CD4-positive, alpha-beta T cell (primary cell): ENCODE results near the gene COL16A1. TPM values are rescaled to one million over a fixed set of nuclear protein-coding genes. Genes with fewer than 3 reads are reported as not detected.

Experiments
- ATAC-seq: fragments of 200-7000 bp; cut with Tn5 transposase; one replicate; pipeline ENCODE4 v1.10.0; 2022; ENCODE audit warnings: mild to moderate bottlenecking; ENCODE audit not compliant: poor library complexity
- CTCF ChIA-PET: fragments of 350-600 bp; sonication (Branson Sonifier 250); formaldehyde crosslinking; loops from one replicate; lab custom pipeline; 2021; ENCODE audit warnings: antibody characterized with exemption, inconsistent platforms; lab: Charles Lee
- POLR2A ChIA-PET: fragments of 350-600 bp; sonication (Branson Sonifier 250); formaldehyde crosslinking; loops from one replicate; lab custom pipeline; 2021; ENCODE audit warnings: antibody characterized with exemption, inconsistent platforms; lab: Charles Lee
- DNase-seq, 14 experiments: peaks; one replicate each; pipeline ENCODE4 v3.0.0-alpha.2; 2013 to 2020; ENCODE audit warnings: mixed read lengths in 2 of 14
- H3K27ac ChIP-seq, 2 donors: one replicate each; pipeline versions ENCODE4 v1.5.1 to v1.7.0; 2013; ENCODE audit warnings: low read length in 2 of 2, low read depth in 1 of 2, mild to moderate bottlenecking in 1 of 2
- H3K27me3 ChIP-seq, 2 experiments: 1 replicate in 1 of 2; 2 replicates in 1 of 2; pipeline versions ENCODE4 v1.6.1 to v1.7.0; 2013; ENCODE audit warnings: low read length in 2 of 2, control low read depth in 1 of 2, mild to moderate bottlenecking in 1 of 2, moderate library complexity in 1 of 2; ENCODE audit not compliant: insufficient read depth in 2 of 2, control insufficient read depth in 1 of 2
- H3K36me3 ChIP-seq: one replicate; pipeline ENCODE4 v1.6.1; 2013; ENCODE audit warnings: low read length, control low read depth; ENCODE audit not compliant: insufficient read depth
- H3K4me1 ChIP-seq: one replicate; pipeline ENCODE4 v1.6.1; 2013; ENCODE audit warnings: low read length, control low read depth; ENCODE audit not compliant: insufficient read depth
- H3K4me3 ChIP-seq: one replicate; pipeline ENCODE4 v1.5.1; 2013; ENCODE audit warnings: mild to moderate bottlenecking, low read length, moderate library complexity
- H3K9me3 ChIP-seq, 2 experiments: 1 replicate in 1 of 2; 2 replicates in 1 of 2; pipeline versions ENCODE4 v1.6.1 to v1.7.0; 2013; ENCODE audit warnings: low read length in 2 of 2, mild to moderate bottlenecking in 2 of 2, control low read depth in 1 of 2, moderate library complexity in 1 of 2; ENCODE audit not compliant: control insufficient read depth in 1 of 2, insufficient read depth in 1 of 2
- H3K27ac Mint-ChIP-seq: one replicate; pipeline ENCODE4 v1.8.0; 2020; ENCODE audit warnings: mixed read lengths
- H3K27me3 Mint-ChIP-seq: one replicate; pipeline ENCODE4 v1.8.0; 2021; ENCODE audit warnings: mixed read lengths
- H3K36me3 Mint-ChIP-seq: one replicate; pipeline ENCODE4 v1.8.0; 2021; ENCODE audit warnings: low read depth, mixed read lengths
- H3K4me1 Mint-ChIP-seq: one replicate; pipeline ENCODE4 v1.8.0; 2021; ENCODE audit warnings: low read depth, mixed read lengths
- H3K4me3 Mint-ChIP-seq: one replicate; pipeline ENCODE4 v1.8.0; 2020; ENCODE audit warnings: mild to moderate bottlenecking, mixed read lengths
- H3K9me3 Mint-ChIP-seq: one replicate; pipeline ENCODE4 v1.8.0; 2020; ENCODE audit warnings: mixed read lengths
- intact Hi-C, 2 experiments: fragments of 100-400 bp; cut with DNase I in 1 of 2; cut with micrococcal nuclease in 1 of 2; formaldehyde crosslinking; loops; one replicate each; pipeline versions ENCODE4 v1.15.1 to v1.9.0; 2023 to 2025; cut with DNase I, micrococcal nuclease
- total RNA-seq, 174 experiments: library from RNA in 2 of 174; stranded (reverse) in 2 of 174; gene quantifications; one replicate each; pipeline ENCODE4 v1.2.3 and lab custom pipeline; 2021 to 2026
- TF ChIP-seq, protein P1 (sequence below): fragments of 200-600 bp; IDR thresholded peaks from one replicate; pipeline ENCODE4 v1.8.0; 2022; ENCODE audit warnings: antibody characterized with exemption, mild to moderate bottlenecking

COL16A1 gene
- total RNA-seq, 2 experiments from 2014 or later, result not detected

DNA sequence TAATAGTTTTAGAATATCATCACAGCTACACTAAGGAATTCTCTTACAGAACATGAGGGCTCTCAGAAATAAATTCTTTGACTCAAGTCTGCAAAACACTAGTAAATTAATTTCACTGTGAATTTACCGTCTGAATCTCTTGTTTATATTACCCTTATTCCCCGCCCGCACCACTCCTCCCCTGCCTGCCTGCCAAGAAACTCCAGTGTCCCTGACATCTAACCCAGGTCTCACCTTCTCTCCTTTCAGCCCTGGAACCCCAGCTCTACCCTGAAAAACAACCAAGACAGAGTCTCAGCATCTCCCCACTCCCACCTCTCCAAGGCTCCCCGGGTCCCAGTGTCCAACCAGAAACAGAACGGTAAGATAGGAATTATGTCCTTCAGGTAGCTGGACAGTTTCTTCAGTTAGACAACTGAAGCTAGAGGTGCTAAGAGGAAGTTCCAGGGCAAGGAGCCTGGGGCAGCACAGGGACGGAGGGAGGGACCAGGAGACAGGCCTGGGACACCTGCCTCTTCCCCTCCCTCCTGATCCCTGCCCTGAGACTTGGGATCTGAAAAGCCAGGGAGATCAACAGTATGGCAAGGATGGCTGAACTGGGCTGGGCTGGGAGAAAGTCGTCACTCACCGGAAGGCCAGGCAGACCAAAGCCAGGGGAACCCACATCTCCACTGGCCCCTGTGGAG lies 15.4 kb downstream of the COL16A1 start:
- ChIA-PET CTCF (no interaction called here), POLR2A (no interaction called here)
- Histone ChIP-seq H3K4me1 (no peaks in the 10 kb centered on the region), H3K9me3 (peaks cover 0 to 7% of the 10 kb centered on the region in 2 experiments), H3K27ac (no peak overlapping the region), H3K4me3 (no peak overlapping the region), H3K36me3 (no peaks in the 10 kb centered on the region), H3K27me3 (peaks cover 3 to 5% of the 10 kb centered on the region in 2 experiments)
- Mint-ChIP-seq H3K36me3 (no peaks in the 10 kb centered on the region), H3K27ac (no peak overlapping the region), H3K4me1 (no peaks in the 10 kb centered on the region), H3K9me3 (no peaks in the 10 kb centered on the region), H3K27me3 (peaks cover 7% of the 10 kb centered on the region), H3K4me3 (no peak overlapping the region)
- TF ChIP-seq, protein P1, sequence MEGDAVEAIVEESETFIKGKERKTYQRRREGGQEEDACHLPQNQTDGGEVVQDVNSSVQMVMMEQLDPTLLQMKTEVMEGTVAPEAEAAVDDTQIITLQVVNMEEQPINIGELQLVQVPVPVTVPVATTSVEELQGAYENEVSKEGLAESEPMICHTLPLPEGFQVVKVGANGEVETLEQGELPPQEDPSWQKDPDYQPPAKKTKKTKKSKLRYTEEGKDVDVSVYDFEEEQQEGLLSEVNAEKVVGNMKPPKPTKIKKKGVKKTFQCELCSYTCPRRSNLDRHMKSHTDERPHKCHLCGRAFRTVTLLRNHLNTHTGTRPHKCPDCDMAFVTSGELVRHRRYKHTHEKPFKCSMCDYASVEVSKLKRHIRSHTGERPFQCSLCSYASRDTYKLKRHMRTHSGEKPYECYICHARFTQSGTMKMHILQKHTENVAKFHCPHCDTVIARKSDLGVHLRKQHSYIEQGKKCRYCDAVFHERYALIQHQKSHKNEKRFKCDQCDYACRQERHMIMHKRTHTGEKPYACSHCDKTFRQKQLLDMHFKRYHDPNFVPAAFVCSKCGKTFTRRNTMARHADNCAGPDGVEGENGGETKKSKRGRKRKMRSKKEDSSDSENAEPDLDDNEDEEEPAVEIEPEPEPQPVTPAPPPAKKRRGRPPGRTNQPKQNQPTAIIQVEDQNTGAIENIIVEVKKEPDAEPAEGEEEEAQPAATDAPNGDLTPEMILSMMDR, result no peak
- ATAC-seq (no peak), DNase-seq (no peak)
- intact Hi-C loops, result no loop called here

DNA sequence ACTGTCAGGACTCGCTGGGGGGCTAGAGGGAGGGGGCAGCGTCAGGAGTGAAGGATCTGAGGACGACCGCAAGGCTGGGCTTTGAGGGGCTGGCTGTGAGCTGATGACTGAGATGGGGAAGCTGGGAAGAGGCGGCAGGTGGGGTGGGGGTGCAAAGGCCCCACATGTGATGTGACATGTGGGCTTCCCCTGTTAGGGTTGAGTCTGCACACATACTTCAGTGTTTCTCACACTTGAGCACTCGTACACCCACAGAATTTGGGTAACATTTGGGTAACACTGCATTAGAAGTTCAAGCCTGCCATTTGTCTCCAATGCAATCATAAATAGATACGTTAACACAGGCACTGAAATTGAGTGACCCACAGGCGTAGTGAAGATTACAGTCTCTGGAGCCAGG lies 16.2 kb downstream of the COL16A1 start:
- Mint-ChIP-seq H3K4me3 (no peak overlapping the region), H3K27me3 (peaks cover 7% of the 10 kb centered on the region), H3K27ac (no peak overlapping the region), H3K4me1 (no peaks in the 10 kb centered on the region), H3K36me3 (no peaks in the 10 kb centered on the region), H3K9me3 (no peaks in the 10 kb centered on the region)
- H3K27me3 ChIP-seq, result peaks cover 3 to 5% of the 10 kb centered on the region in 2 experiments
- CTCF ChIA-PET, result no interaction called here
- H3K36me3 ChIP-seq, result no peaks in the 10 kb centered on the region
- no peak overlapping the region for H3K4me3 ChIP-seq
- intact Hi-C loops, result no loop called here
- DNase-seq, result no peak
- no peaks in the 10 kb centered on the region for H3K4me1 ChIP-seq
- ATAC-seq, result no peak
- H3K27ac ChIP-seq, result no peak overlapping the region
- POLR2A ChIA-PET, result no interaction called here
- H3K9me3 ChIP-seq, result peaks cover 0 to 7% of the 10 kb centered on the region in 2 experiments
- TF ChIP-seq, protein P1, result no peak

DNA sequence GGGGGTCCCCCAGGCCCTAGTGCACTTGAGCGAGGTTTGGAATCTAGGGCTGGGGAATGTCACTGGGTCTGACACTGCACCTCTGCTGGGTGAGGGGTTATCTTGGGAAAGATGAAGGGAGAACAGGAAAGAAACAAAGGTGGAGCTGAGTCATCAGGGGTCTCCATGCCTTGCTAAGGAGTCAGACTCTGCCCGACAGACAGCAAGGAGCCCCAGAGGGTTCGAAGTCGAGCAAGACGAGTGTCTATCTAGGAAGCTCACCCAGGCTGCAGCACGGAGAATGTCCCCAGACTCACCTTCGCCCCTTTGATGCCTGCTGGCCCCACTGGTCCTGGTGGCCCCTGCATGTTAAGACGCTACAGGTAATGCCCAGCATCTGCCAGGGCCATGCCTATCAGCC lies 18.0 kb downstream of the COL16A1 start:
- ChIA-PET CTCF (no interaction called here), POLR2A (no interaction called here)
- H3K4me3 Mint-ChIP-seq, result no peak overlapping the region
- no peaks in the 10 kb centered on the region for H3K36me3 Mint-ChIP-seq
- Histone ChIP-seq H3K4me3 (no peak overlapping the region), H3K36me3 (no peaks in the 10 kb centered on the region), H3K27ac (no peak overlapping the region), H3K27me3 (peaks cover 3 to 5% of the 10 kb centered on the region in 2 experiments), H3K4me1 (no peaks in the 10 kb centered on the region), H3K9me3 (peaks cover 0 to 7% of the 10 kb centered on the region in 2 experiments)
- TF ChIP-seq, protein P1, result no peak
- peaks cover 7% of the 10 kb centered on the region for H3K27me3 Mint-ChIP-seq
- H3K9me3 Mint-ChIP-seq, result no peaks in the 10 kb centered on the region
- no peak overlapping the region for H3K27ac Mint-ChIP-seq
- no peaks in the 10 kb centered on the region for H3K4me1 Mint-ChIP-seq
- intact Hi-C loops, result no loop called here
- ATAC-seq (no peak), DNase-seq (no peak)
